Ishikawa (cell line): ENCODE results near the gene PCSK4.

ENCODE experiments used
- CEBPB ChIP-seq: IDR thresholded peaks from 2 replicates; pipeline ENCODE4 v1.6.1; 2012
- CREB1 ChIP-seq: IDR thresholded peaks from 2 replicates; pipeline ENCODE4 v1.6.1; 2012; ENCODE audit warnings: low read depth
- EGR1 ChIP-seq: IDR thresholded peaks from 2 replicates; pipeline ENCODE4 v1.6.1; 2012
- EP300 ChIP-seq: IDR thresholded peaks from 2 replicates; pipeline ENCODE4 v1.6.1; 2012; ENCODE audit warnings: borderline replicate concordance
- FOXM1 ChIP-seq: IDR thresholded peaks from 2 replicates; pipeline ENCODE4 v1.6.1; 2012; ENCODE audit warnings: low read depth, borderline replicate concordance
- MAX ChIP-seq: IDR thresholded peaks from 2 replicates; pipeline ENCODE4 v1.6.1; 2012
- NFIC ChIP-seq: IDR thresholded peaks from 2 replicates; pipeline ENCODE4 v1.6.1; 2012
- RAD21 ChIP-seq: IDR thresholded peaks from 2 replicates; pipeline ENCODE4 v1.6.1; 2012; ENCODE audit warnings: low read depth
- REST ChIP-seq: IDR thresholded peaks from 2 replicates; pipeline ENCODE4 v1.6.1; 2012; ENCODE audit warnings: low read depth, mild to moderate bottlenecking
- TAF1 ChIP-seq: IDR thresholded peaks from 2 replicates; pipeline ENCODE4 v1.6.1; 2012; ENCODE audit warnings: low read depth, mild to moderate bottlenecking
- TCF12 ChIP-seq: IDR thresholded peaks from 2 replicates; pipeline ENCODE4 v1.6.1; 2012; ENCODE audit warnings: low read depth
- TEAD4 ChIP-seq: IDR thresholded peaks from 2 replicates; pipeline ENCODE4 v1.6.1; 2012
- USF1 ChIP-seq: IDR thresholded peaks from 2 replicates; pipeline ENCODE4 v1.6.1; 2012
- YY1 ChIP-seq: IDR thresholded peaks from 2 replicates; pipeline ENCODE4 v1.6.1; 2012; ENCODE audit warnings: low read depth
- ZBTB7A ChIP-seq: IDR thresholded peaks from 2 replicates; pipeline ENCODE4 v1.6.1; 2012; ENCODE audit warnings: low read depth

PCSK4 gene

GRCh38 chr19:1470055-1470304 lies 20.2 kb downstream of the PCSK4 start:
- TF ChIP-seq FOXM1, result no peak
- no peak for TF ChIP-seq TEAD4
- no peak for TF ChIP-seq CEBPB
- no peak for TF ChIP-seq TCF12
- no peak for TF ChIP-seq USF1
- TF ChIP-seq CREB1, result no peak
- TF ChIP-seq EP300, result no peak
- TF ChIP-seq MAX, result no peak
- TF ChIP-seq EGR1, result no peak
- TF ChIP-seq ZBTB7A, result no peak
- no peak for TF ChIP-seq TAF1

- TF ChIP-seq YY1 (no peak), TCF12 (no peak), NFIC (no peak), USF1 (no peak), TEAD4 (no peak), MAX (no peak), RAD21 (no peak), REST (no peak)
Measured at GRCh38 chr19:1469255-1470054, 20.7 kb downstream of the PCSK4 start.

GRCh38 chr19:1468821-1469254 lies 21.3 kb downstream of the PCSK4 start:
- TF ChIP-seq EGR1 (no peak), NFIC (no peak), RAD21 (no peak; the same call in 1 of the 2 replicates)

- TF ChIP-seq EGR1 (no peak), ZBTB7A (peak; percentile 61; the same call in 1 of the 2 replicates), USF1 (peak; percentile 58; the same call in 1 of the 2 replicates), MAX (peak; percentile 72)
Measured at GRCh38 chr19:1468274-1468820, 21.8 kb downstream of the PCSK4 start.

- no peak for TF ChIP-seq TEAD4
- TF ChIP-seq REST, result no peak
- no peak for TF ChIP-seq NFIC
- no peak for TF ChIP-seq MAX
- no peak for TF ChIP-seq YY1
- no peak for TF ChIP-seq FOXM1
- no peak for TF ChIP-seq CREB1
- no peak for TF ChIP-seq CEBPB
- no peak for TF ChIP-seq ZBTB7A
- TF ChIP-seq RAD21, result no peak
- no peak for TF ChIP-seq TCF12
Measured at GRCh38 chr19:1467490-1468273, 22.5 kb downstream of the PCSK4 start.
